Mucosa of descending colon (tissue), 3 donors: Measurements from ENCODE around the gene TMEM154. TPM values are rescaled to one million over a fixed set of nuclear protein-coding genes. Genes with fewer than 3 reads are reported as not detected.
A peak's percentile ranks its signal among the peaks of the same experiment; 100 is the strongest.

Experiments used
- ATAC-seq: fragments of 200-7000 bp; cut with Tn5 transposase; one replicate; pipeline ENCODE4 v1.9.1; 2020; ENCODE audit warnings: mild to moderate bottlenecking, moderate library complexity
- DNase-seq, 3 donors: peaks; one replicate each; pipeline ENCODE4 v3.0.0-alpha.2; 2020
- H3K36me3 ChIP-seq: fragments of 200-600 bp; one replicate; pipeline ENCODE4 v1.8.0; 2021; ENCODE audit warnings: low read depth, mild to moderate bottlenecking
- H3K4me1 ChIP-seq: fragments of 200-600 bp; one replicate; pipeline ENCODE4 v1.8.0; 2021; ENCODE audit warnings: low read depth, mild to moderate bottlenecking
- H3K4me3 ChIP-seq: fragments of 200-600 bp; one replicate; pipeline ENCODE4 v1.8.0; 2021; ENCODE audit warnings: mild to moderate bottlenecking
- H3K9me3 ChIP-seq: fragments of 200-600 bp; one replicate; pipeline ENCODE4 v1.8.0; 2021; ENCODE audit warnings: mild to moderate bottlenecking
- CTCF ChIP-seq: fragments of 200-600 bp; IDR thresholded peaks from one replicate; pipeline ENCODE4 v1.8.0; 2022; ENCODE audit warnings: antibody characterized with exemption, mild to moderate bottlenecking
- intact Hi-C, 2 donors: fragments of 100-400 bp; cut with DNase I in 1 of 2; cut with micrococcal nuclease in 1 of 2; formaldehyde crosslinking; loops; one replicate each; pipeline versions ENCODE4 v1.11.0 to v1.11.1; 2022; cut with DNase I, micrococcal nuclease
- total RNA-seq, 3 donors: library from RNA; stranded (reverse); fragmentation: NEBNext Ultra II Directional in 2 of 3; extraction: Animal tissue kit (Norgen Biotek cat#: 25700) in 2 of 3; gene quantifications; one replicate each; pipeline versions ENCODE4 v1.2.1 to v1.2.4, GENCODE V29; 2021 to 2023
- donor health status: DM: no; HTN: no; CAD: no; lungs with moderate emphysema.
- donor health status: DM: no; HTN: no; CAD: no.
- donor health status: DM: no; HTN: yes; CAD: no.

Gene TMEM154
- total RNA-seq, 3 donors from 2014 or later: 1.5 to 6.5 (median 1.8) TPM

- intact Hi-C loops: no loop called here
- H3K4me1 ChIP-seq: no peaks in the 10 kb centered on the region
- ATAC-seq: no peak
- no peak overlapping the region for H3K4me3 ChIP-seq
- DNase-seq: no peak
- no peaks in the 10 kb centered on the region for H3K9me3 ChIP-seq
- H3K36me3 ChIP-seq: no peaks in the 10 kb centered on the region
- TF ChIP-seq CTCF: no peak
Measured at GRCh38 chr4:152700151-152700550, 20.4 kb upstream of the TMEM154 start.

GRCh38 chr4:152699313-152699712 lies 19.5 kb upstream of the TMEM154 start:
- no peak for TF ChIP-seq CTCF
- no peaks in the 10 kb centered on the region for H3K4me1 ChIP-seq
- no peaks in the 10 kb centered on the region for H3K36me3 ChIP-seq
- intact Hi-C loops: no loop called here
- ATAC-seq (no peak), DNase-seq (no peak)
- no peak overlapping the region for H3K4me3 ChIP-seq
- H3K9me3 ChIP-seq: no peaks in the 10 kb centered on the region

- TF ChIP-seq CTCF: no peak
- H3K9me3 ChIP-seq: no peaks in the 10 kb centered on the region
- no peak for DNase-seq
Measured at GRCh38 chr4:152698089-152698499, 18.3 kb upstream of the TMEM154 start.

GRCh38 chr4:152697284-152698088 lies 17.7 kb upstream of the TMEM154 start:
- H3K9me3 ChIP-seq: no peaks in the 10 kb centered on the region
- no peak for DNase-seq
- intact Hi-C loops: no loop called here

More at GRCh38 chr4:152698089-152698499, 18.3 kb upstream of the TMEM154 start:
- Histone ChIP-seq H3K4me3 (no peak overlapping the region), H3K4me1 (no peaks in the 10 kb centered on the region), H3K36me3 (no peaks in the 10 kb centered on the region)
- no peak for ATAC-seq
- intact Hi-C loops: no loop called here

GRCh38 chr4:152696764-152697261 lies 17.0 kb upstream of the TMEM154 start:
- no peaks in the 10 kb centered on the region for H3K4me1 ChIP-seq
- TF ChIP-seq CTCF: no peak
- H3K9me3 ChIP-seq: no peaks in the 10 kb centered on the region
- H3K4me3 ChIP-seq: no peak overlapping the region
- no peaks in the 10 kb centered on the region for H3K36me3 ChIP-seq
- peak in 1 of 3 donors; percentile 22 for DNase-seq
- intact Hi-C loops: no loop called here
- ATAC-seq: peak; percentile 89

More at GRCh38 chr4:152697284-152698088, 17.7 kb upstream of the TMEM154 start:
- no peak for TF ChIP-seq CTCF
- Histone ChIP-seq H3K4me3 (no peak overlapping the region), H3K4me1 (no peaks in the 10 kb centered on the region), H3K36me3 (no peaks in the 10 kb centered on the region)
- ATAC-seq: peak; percentile 44
